Stimulated activated CD8-positive, alpha-beta memory T cell treated with anti-CD3 and anti-CD28 coated beads, Interleukin-7, amount 100 ng/mL, for 48 hours (primary cell): Measurements from ENCODE around the gene ZFP64.
"Not testable (repeated sequence)": the region's sequence is repeated elsewhere in the genome, so short reads cannot be mapped to it uniquely, and the experiment has no call there.

Experiments used
- DNase-seq, 2 donors: peaks; one replicate each; pipeline ENCODE4 v3.0.0-alpha.2; 2020; ENCODE audit warnings: low read depth in 1 of 2; ENCODE audit errors: extremely low read depth in 1 of 2

The ZFP64 gene

DNA sequence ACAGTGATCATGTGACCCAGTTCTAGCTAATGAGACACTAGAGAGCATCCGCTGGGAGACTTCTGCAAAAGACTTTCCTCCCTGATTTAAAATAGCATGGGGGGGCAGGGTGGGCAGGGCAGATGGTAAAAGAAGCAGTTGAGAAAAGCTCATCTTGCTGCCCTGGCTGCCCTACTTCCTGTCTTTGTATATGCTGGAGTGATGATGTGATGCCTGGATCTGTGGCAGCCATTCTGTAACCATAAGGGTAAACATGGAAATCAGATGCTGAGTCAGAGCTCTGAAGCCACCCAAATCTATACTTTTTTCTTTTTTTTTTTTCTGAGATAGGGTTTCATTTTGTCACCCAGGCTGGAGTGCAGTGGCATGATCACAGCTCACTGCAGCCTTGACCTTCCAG lies 25.4 kb downstream of the ZFP64 start:
- no peak for DNase-seq

DNA sequence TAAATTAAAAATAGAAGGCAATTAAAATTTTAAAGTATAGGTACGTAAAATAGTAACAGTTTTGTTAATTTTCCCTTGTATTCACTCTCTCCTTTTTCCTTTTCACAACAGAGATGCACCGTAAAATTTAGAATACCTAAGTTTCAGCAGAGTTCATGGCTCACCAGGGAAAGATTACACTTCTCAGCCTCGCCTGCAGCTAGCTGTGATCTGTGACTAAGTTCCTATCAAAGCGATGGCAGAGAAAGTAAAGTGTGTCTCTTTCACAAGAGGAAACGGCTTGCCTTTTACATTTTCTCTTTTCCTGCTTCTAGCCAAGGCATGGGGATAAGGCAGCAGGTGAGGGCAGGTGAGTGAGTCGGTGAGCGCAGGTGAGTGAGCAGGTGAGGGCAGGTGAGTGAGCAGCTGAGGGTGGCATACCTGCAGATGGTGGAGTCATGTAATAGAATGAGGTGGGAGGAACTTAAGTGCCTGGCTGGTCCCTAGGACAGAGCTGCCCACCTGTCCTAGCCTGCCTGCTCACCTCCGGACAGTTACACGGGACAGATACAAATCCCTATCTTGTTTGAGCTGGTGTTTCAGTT lies 30.9 kb downstream of the ZFP64 start:
- DNase-seq = no peak

DNA sequence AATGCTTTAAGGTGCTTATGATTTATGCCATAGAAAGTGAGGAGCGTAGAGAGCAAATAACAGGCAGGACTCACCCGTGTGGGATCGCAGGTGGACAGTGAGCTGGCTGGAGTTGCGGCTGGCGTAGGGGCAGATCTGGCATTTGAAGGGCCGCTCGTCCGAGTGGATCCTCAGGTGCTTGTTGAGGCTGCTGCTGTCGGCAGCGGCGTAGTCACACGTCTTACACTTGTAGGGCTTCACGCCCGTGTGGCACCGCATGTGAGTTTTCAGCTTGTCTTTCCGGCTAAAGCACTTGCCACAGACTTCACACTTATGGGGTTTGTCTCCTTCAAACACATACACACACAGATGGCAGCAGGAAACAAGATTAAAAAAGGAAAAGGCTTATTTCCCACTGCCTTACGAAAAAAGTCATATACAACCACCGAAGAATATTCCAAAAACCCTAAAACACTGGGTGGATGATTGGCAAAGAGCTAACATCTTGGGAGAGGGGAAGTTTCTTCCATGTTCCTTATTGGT lies 31.5 kb downstream of the ZFP64 start:
- no peak for DNase-seq

DNA sequence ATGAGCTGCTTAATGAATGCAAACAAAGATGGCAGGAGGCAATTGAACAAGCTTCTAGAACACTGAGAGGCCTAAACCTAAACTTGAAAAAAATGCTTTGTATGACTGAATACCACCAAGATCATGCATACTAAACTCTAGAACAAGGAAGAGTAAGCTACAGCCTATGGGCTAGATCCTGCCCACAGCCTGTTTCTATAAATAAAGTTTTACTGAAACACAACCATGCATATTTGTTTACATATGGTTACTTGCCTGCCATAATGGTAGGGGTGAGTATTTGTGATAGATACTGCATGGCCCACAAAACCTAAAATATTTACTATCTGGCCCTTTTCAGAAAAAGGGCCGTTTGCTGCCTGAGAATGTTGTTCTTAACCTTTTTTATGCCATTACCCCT lies 37.0 kb downstream of the ZFP64 start:
- no peak for DNase-seq

DNA sequence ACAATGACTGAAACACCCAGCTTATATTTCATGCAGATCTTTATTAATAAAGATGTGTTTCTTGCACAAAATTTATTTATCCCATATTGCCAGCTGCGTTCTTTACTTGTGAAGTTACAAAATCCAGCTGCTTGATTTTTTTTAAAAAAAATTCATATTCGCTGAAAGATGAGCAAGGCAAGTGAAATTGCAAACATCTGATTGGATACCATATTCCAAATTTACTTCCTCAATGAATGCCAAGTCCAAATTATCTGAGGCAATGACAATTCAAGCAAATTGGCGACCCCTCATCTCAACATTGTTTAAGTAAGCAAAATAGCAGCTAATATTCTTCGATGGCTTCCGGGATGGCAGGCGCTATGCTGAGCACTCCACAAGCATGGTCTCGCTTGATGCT lies 37.7 kb downstream of the ZFP64 start:
- no peak for DNase-seq

DNA sequence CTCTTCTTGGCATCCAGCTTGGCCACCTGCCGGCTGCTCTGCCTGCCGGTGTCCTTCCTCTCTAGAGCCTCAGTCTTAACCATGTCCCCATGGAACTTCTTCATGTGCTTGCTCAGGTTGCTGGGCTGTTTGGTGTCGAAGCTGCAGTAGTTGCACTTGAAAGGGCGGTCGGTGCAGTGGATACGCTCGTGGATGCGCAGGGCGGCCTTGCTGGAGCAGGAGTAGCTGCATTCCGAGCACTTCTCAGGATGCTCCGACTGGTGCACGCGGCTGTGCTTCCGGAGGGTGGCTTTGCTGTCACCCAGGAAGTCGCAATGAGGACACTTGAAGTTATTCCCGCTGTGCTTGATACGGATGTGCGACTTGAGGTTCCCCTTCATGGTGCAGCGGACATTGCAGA lies 38.7 kb downstream of the ZFP64 start:
- no peak for DNase-seq

DNA sequence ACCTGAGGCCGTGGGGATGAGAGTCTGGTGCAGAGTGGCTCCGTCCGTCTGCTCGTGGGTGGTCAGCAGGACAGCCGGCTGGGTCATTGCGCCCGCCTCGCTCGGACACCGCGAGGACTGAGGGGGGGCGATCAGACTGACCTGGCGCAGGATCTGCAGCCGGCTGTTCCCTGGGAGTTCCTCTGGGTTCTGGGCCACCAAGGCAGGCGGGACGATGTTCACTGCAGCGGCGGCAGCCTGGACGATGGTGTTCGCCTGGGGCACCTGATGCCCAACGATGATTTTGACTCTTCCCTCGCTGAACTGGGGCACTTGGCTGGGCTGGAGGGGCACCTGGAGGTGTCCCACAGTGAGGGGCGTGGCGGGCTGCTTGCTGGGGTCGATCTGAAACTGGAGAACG lies 39.2 kb downstream of the ZFP64 start:
- DNase-seq = no peak

DNA sequence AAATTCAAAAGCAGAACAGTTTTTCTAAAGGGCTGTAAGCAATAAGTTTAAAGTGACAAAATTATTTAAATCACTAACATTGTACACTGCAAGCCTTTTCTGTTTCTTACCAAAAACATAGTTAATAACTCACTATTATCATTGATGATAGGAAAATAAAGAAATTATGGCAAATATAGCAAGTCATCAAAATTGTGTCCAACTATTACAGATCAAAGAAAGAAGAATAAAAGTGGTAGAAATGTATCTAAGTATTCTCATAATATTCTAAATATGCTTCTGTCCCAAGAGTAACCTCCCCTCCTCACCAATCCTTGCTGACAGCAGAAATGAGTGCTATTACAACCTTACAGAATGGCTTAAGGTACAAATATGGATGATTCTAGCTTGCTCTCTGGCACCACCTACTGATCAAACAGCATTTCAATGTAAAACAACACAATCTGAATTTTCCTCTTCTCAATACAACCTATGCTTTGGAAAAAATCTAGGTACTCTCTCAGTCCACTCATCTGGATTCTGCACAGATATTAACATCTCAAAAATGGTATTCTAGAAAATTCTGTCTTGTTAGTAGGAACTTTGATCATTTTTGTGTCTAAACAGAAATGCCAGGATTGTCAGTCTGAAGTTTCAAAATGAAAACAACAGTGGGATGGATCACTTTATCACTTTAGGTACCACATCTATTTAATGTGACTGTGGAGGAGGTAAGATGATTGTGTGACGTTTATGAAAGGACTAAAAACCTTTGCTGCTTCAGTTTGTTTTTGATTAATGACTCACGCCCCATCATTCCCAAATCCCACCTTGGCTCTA lies 40.9 kb downstream of the ZFP64 start:
- no peak for DNase-seq

DNA sequence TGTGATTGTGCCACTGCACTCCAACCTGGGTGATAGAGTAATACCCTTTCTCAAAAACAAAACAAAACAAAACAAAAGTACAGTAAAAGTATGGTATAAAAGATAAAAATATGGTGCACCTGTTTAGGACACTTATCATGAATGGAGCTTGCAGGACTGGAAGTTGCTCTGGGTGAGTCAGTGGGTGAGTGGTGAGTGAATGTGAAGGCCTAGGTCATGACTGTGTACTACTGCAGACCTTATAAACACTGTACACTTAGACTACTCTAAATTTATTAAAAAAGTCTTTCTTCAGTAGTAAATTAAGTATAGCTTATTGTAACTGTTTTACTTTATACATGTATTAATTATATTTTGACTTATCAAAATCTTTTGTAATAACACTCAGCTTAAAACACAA lies 46.0 kb downstream of the ZFP64 start:
- DNase-seq = no peak

DNA sequence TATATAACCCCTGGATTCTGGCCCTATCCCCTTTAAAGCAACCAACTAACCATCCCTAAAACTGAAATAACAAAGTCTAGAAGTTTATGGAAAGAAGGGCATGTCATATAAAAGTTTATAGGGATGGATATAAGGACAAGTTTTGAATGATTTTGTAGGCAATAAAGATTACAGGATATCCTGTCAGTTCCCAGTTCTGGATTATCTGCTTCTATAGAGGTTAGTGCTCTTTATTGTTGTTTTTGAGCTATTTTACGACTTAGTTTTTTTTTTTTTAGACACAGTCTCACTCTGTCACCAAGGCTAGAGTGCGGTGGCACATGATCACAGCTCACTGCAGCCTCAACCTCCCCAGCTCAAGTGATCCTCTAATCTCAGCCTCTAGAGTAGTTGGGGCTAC lies 48.3 kb downstream of the ZFP64 start:
- DNase-seq = no peak

DNA sequence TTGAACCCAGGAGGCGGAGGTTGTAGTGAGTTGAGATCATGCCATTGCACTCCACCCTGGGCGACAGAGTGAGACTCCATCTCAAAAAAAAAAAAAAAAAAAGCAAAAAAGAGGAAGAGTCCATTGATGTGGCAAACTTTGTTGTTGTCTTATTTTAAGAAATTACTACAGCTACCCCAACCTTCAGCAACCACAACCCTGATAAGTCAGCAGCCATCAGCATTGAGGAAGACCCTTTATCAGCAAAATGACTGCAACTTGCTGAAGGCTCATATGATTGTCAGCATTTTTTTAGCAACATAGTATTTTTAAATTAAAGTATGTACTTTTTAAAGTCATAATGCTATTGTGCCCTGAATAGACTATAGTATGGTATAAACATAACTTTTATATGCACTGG lies 48.8 kb downstream of the ZFP64 start:
- DNase-seq = no peak

DNA sequence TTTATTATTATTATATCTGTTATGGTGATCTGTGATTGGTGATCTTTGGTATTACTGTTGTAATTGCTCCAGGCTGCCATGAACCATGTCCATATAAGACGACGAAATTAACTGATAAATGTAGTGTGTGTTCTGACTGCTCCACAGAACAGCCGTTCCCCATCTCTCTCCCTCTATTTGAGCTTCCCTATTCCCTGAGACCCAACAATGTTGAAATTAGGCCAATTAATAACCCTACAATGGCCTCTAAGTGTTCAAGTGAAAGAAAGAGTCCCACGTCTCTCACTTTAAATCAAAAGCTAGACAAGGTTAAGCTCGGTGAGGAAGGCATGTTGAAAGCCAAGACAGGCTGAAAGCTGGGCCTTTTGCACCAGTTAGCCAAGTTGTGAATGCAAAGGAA lies 51.6 kb downstream of the ZFP64 start:
- no peak for DNase-seq

DNA sequence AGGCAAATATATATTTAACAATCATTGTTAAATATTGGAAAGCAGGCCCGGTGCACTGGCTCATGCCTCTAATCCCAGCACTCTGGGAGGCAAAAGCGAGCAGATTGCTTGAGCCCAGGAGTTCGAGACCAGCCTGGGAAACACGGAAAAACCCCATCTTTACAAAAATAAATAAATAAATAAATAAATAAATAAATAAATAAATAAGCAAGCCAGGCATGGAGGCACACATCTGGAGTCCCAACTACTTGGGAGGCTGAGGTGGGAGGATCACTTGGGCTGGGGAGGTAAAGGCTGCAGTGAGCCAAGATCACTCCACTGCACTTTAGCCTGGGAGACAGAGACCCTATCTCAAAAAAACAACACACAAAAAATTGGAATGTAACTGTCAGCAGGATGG lies 53.7 kb downstream of the ZFP64 start:
- DNase-seq = no peak

DNA sequence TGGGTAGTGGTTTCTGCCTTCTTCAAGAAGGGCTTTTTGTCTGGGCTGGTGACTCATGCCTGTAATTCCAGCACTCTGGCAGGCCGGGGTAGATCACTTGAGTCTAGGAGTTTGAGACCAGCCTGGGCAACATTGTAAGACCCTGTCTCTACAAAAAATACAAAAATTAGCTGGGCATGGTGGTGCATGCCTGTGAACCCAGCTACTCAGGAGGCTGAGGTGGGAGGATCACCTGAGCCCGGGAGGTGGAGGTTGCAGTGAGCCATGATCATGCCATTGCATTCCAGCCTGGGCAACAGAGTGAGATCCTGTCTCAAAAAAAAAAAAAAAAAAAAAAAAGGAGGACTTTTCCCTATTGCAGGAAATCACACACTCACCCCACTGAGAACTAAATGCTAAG lies 57.9 kb downstream of the ZFP64 start:
- not testable (repeated sequence) for DNase-seq

DNA sequence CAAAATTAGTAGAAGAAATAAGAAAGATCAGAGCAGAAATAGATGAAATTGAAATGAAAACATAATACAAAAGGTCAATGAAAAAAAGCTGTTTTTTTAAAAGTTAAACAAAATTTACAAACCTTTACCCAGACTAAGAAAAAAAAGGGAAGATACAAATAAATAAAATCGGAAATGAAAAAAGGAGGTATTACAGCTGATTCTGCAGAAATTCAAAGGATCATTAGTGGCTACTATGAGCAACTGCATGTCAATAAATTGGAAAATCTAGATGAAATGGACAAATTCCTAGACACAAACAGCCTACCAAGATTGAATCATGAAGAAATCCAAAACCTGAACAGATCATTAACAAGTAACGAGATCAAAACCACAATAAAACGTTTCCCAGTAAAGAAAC lies 59.2 kb downstream of the ZFP64 start:
- DNase-seq = no peak

DNA sequence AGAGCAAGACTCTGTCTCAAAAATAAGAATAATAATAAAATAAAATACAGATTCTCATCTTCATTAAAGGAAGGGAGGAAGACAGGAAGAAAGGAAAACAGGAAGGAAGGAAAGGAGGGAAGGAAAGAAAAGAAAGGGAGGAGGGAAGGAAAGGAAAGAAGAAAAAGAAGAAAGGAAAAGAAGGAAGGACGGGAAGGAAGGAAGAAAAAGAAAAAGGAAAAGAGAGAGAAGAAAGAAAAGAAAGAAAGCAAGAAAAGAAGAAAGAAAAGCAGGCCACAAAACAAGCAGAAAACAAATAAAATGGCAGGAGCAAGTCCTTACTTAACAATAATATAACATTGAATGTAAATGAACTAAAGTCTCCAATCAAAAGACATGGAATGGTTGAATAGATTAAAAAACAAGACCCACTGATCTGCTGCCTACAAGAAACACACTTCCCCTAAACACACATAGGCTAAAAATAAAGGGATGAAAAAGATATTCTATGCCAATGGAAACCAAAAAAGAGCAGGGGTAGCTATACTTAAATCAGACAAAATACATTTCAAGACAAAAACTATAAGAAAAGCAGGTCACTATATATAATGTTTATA lies 60.4 kb downstream of the ZFP64 start:
- no peak for DNase-seq

DNA sequence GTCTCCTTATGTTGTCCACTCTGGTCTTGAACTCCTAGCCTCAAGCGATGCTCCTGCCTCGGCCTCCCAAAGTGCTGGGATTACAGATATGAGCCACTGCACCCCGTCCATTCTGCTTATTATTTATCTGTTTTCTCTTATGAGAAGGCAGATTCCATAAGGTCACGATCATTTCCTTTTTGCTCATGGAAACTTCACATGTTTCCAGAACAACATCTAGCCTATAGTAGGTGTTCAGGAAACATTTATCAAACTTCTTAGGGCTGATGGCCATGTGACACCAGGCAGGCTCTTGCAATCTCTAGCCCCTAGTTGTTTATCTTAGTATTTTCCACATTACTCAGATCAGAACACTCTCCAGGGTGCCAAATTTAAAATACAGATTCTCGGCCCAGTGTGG lies 61.2 kb downstream of the ZFP64 start:
- no peak for DNase-seq

DNA sequence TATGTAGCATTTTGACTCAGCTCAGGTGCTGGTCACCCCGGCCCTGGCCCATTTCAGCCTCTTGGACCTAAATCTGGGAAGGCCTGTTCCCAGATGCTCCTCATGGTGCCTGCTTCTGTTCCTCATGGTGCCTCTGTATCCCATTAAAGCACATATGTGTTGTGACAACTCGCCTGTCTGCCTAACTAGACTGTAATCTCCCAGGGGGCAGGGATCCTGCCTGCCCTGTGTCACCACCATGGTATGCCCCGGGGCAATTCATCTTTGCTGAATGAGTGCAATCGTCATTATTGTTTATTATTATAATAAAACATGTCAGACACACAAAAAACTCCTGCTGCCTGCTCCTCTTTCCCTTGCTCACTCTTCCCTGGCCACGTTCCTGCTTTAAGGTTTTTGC lies 62.0 kb downstream of the ZFP64 start:
- no peak for DNase-seq

DNA sequence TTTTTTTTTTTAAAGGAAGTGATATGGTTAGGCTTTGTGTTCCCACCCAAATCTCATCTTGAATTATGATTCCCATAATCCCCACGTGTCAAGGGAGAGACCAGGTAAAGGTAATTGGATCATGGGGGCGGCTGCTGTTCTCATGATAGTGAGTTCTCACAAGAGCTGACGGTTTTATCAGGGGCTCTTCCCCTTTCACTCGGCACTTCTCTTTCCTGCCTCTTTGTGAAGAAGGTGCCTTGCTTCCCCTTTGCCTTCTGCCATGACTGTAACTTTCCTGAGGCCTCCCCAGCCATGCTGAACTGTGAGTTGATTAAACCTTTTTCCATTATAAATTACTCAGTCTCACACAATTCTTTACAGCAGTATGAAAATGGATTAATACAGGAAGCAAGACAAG lies 64.3 kb downstream of the ZFP64 start:
- no peak for DNase-seq

DNA sequence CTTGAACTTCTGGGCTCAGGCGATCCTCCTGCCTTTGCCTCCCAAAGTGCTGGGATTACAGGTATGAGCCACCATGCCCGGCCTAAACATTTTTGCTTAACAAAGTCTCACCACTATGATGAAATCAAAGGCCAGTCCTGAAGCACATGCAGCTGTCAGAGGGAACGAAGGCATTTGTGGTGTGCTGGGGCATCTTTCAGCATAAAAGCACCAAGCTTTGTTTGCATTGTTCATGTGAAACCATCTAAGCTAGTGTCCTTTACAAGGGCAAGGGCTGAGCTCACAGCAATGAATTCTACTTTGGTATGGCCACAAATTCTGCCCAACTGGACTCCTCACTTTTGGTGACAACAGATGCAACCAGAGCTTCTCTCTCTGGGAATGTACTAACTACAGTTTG lies 66.8 kb downstream of the ZFP64 start:
- DNase-seq = no peak

DNA sequence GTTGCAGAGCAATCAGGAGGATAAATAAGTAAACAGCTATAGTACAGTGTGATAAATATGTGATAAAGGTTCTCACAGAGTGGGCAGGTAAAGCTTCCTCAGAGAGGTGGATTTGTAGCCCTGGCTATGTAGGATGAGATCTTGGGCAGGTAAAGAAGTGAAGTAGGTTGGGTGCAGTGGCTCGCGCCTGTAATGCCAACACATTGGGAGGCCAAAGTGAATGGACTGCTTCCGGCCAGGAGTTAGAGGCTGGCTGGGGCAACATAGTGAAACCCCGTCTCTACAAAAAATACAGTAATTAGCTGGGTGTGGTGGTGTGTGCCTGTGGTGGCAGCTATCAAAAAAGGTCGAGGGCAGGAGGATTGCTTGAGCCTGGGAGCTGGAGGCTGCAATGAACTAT lies 72.9 kb downstream of the ZFP64 start:
- DNase-seq = no peak

DNA sequence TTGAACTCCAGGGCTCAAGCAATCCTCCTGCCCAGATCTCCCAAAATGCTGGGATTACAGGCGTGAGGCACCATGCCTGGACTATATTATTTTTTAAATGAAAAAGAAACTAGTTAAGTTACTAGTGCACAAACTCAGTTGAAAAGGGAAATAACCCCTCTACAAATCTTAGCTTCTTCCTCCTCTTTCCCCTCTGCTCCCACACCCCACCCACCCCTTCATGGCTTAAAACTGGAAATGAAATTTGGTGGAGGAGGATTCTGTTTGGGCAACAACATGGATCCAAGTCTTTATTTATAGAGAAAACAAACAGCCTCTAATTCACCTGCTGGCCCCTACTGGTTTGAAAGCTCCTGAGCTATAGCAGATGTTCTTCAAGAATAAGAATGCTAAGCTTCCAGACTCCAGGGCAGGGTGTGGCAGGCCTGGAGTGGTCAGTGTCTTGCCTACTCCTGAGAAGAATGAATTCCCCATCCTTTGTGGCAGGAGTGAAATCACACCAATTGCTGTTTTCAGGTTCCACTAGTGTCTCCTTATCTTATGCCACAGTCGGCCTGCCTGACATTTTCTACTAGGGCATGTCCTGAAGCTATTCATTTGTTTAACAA lies 73.5 kb downstream of the ZFP64 start:
- no peak for DNase-seq
